ENCODE data around the gene VRTN. TPM values are rescaled to one million over a fixed set of nuclear protein-coding genes. Genes with fewer than 3 reads are reported as not detected.

The VRTN gene
- total and polyA plus RNA-seq, 2 of the 13 experiments (the other 11 are each of a cell fraction or from before 2014, with no cell fraction given): not detected

- TF ChIP-seq, protein P1, sequence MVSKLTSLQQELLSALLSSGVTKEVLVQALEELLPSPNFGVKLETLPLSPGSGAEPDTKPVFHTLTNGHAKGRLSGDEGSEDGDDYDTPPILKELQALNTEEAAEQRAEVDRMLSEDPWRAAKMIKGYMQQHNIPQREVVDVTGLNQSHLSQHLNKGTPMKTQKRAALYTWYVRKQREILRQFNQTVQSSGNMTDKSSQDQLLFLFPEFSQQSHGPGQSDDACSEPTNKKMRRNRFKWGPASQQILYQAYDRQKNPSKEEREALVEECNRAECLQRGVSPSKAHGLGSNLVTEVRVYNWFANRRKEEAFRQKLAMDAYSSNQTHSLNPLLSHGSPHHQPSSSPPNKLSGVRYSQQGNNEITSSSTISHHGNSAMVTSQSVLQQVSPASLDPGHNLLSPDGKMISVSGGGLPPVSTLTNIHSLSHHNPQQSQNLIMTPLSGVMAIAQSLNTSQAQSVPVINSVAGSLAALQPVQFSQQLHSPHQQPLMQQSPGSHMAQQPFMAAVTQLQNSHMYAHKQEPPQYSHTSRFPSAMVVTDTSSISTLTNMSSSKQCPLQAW (CRISPR knock-in tag; IDR thresholded peaks at IDR 0.05): peak; percentile 35; the same call in 1 of the 2 replicates
- TF ChIP-seq HOXA3 (CRISPR knock-in tag; IDR thresholded peaks at IDR 0.05) (peak; percentile 78), ZMYM3 (CRISPR knock-in tag; IDR thresholded peaks at IDR 0.05) (peak; percentile 71), ZNF674 (CRISPR knock-in tag; IDR thresholded peaks at IDR 0.05; ENCODE audit: low read depth) (no peak), MED8 (CRISPR knock-in tag; IDR thresholded peaks at IDR 0.05; ENCODE audit: insufficient replicate concordance) (no peak), ADNP (CRISPR knock-in tag; IDR thresholded peaks at IDR 0.05) (no peak), XRCC5 (optimal IDR thresholded peaks at IDR 0.05; ENCODE audit: low read length) (peak; percentile 80), DR1 (CRISPR knock-in tag; IDR thresholded peaks at IDR 0.05) (peak; percentile 88), NFRKB (IDR thresholded peaks at IDR 0.05) (no peak)
- TF ChIP-seq, protein P2, sequence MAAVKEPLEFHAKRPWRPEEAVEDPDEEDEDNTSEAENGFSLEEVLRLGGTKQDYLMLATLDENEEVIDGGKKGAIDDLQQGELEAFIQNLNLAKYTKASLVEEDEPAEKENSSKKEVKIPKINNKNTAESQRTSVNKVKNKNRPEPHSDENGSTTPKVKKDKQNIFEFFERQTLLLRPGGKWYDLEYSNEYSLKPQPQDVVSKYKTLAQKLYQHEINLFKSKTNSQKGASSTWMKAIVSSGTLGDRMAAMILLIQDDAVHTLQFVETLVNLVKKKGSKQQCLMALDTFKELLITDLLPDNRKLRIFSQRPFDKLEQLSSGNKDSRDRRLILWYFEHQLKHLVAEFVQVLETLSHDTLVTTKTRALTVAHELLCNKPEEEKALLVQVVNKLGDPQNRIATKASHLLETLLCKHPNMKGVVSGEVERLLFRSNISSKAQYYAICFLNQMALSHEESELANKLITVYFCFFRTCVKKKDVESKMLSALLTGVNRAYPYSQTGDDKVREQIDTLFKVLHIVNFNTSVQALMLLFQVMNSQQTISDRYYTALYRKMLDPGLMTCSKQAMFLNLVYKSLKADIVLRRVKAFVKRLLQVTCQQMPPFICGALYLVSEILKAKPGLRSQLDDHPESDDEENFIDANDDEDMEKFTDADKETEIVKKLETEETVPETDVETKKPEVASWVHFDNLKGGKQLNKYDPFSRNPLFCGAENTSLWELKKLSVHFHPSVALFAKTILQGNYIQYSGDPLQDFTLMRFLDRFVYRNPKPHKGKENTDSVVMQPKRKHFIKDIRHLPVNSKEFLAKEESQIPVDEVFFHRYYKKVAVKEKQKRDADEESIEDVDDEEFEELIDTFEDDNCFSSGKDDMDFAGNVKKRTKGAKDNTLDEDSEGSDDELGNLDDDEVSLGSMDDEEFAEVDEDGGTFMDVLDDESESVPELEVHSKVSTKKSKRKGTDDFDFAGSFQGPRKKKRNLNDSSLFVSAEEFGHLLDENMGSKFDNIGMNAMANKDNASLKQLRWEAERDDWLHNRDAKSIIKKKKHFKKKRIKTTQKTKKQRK (IDR thresholded peaks at IDR 0.05; ENCODE audit: low read length): no peak
- TF ChIP-seq, protein P3, sequence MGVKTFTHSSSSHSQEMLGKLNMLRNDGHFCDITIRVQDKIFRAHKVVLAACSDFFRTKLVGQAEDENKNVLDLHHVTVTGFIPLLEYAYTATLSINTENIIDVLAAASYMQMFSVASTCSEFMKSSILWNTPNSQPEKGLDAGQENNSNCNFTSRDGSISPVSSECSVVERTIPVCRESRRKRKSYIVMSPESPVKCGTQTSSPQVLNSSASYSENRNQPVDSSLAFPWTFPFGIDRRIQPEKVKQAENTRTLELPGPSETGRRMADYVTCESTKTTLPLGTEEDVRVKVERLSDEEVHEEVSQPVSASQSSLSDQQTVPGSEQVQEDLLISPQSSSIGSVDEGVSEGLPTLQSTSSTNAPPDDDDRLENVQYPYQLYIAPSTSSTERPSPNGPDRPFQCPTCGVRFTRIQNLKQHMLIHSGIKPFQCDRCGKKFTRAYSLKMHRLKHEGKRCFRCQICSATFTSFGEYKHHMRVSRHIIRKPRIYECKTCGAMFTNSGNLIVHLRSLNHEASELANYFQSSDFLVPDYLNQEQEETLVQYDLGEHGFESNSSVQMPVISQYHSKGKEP (CRISPR knock-in tag; IDR thresholded peaks at IDR 0.05): no peak
- TF ChIP-seq, protein P4, sequence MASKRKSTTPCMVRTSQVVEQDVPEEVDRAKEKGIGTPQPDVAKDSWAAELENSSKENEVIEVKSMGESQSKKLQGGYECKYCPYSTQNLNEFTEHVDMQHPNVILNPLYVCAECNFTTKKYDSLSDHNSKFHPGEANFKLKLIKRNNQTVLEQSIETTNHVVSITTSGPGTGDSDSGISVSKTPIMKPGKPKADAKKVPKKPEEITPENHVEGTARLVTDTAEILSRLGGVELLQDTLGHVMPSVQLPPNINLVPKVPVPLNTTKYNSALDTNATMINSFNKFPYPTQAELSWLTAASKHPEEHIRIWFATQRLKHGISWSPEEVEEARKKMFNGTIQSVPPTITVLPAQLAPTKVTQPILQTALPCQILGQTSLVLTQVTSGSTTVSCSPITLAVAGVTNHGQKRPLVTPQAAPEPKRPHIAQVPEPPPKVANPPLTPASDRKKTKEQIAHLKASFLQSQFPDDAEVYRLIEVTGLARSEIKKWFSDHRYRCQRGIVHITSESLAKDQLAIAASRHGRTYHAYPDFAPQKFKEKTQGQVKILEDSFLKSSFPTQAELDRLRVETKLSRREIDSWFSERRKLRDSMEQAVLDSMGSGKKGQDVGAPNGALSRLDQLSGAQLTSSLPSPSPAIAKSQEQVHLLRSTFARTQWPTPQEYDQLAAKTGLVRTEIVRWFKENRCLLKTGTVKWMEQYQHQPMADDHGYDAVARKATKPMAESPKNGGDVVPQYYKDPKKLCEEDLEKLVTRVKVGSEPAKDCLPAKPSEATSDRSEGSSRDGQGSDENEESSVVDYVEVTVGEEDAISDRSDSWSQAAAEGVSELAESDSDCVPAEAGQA (IDR thresholded peaks at IDR 0.05; ENCODE audit: low read depth): no peak
- TF ChIP-seq, protein P4 (CRISPR knock-in tag; IDR thresholded peaks at IDR 0.05; ENCODE audit: borderline replicate concordance): no peak
- TF ChIP-seq, protein P5, sequence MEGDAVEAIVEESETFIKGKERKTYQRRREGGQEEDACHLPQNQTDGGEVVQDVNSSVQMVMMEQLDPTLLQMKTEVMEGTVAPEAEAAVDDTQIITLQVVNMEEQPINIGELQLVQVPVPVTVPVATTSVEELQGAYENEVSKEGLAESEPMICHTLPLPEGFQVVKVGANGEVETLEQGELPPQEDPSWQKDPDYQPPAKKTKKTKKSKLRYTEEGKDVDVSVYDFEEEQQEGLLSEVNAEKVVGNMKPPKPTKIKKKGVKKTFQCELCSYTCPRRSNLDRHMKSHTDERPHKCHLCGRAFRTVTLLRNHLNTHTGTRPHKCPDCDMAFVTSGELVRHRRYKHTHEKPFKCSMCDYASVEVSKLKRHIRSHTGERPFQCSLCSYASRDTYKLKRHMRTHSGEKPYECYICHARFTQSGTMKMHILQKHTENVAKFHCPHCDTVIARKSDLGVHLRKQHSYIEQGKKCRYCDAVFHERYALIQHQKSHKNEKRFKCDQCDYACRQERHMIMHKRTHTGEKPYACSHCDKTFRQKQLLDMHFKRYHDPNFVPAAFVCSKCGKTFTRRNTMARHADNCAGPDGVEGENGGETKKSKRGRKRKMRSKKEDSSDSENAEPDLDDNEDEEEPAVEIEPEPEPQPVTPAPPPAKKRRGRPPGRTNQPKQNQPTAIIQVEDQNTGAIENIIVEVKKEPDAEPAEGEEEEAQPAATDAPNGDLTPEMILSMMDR (CRISPR knock-in tag; IDR thresholded peaks at IDR 0.05): peak; percentile 78
These were observed 45.4 kb upstream of the VRTN start, which contains the start of gene ABCD4 (continued) for GRCh38 chr14:74302634-74303569.

Measured in HepG2 (cell line).